WTC11 (cell line): ENCODE measurements around the gene ZNF280D.

Experiments
- JUN ChIP-seq: sonication (generic); formaldehyde crosslinking; IDR thresholded peaks from 2 replicates; pipeline ENCODE4 v1.8.0; 2023; ENCODE audit warnings: mild to moderate bottlenecking, missing genetic modification reagents
- ZNF416 ChIP-seq: fragments of 250-450 bp; sonication (Bioruptor Pico); IDR thresholded peaks from 2 replicates; pipeline ENCODE4 v1.9.0; 2021; ENCODE audit warnings: mild to moderate bottlenecking, inconsistent platforms
- TF ChIP-seq, protein P1 (sequence below): sonication (generic); formaldehyde crosslinking; IDR thresholded peaks from 2 replicates; pipeline ENCODE4 v1.8.0; 2022; ENCODE audit warnings: mild to moderate bottlenecking, missing genetic modification reagents
- TF ChIP-seq, protein P2 (sequence below): fragments of 200-600 bp; IDR thresholded peaks from 2 replicates; pipeline ENCODE4 v1.8.0; 2022; ENCODE audit warnings: antibody characterized with exemption
- TF ChIP-seq, protein P3 (sequence below): fragments of 250-450 bp; sonication (Bioruptor Pico); IDR thresholded peaks from 2 replicates; pipeline ENCODE4 v2.1.2; 2022; ENCODE audit warnings: mild to moderate bottlenecking, moderate library complexity
- TF ChIP-seq, protein P4 (sequence below): sonication (generic); formaldehyde crosslinking; IDR thresholded peaks from 2 replicates; pipeline ENCODE4 v1.8.1; 2023; ENCODE audit warnings: mild to moderate bottlenecking, moderate library complexity, missing genetic modification reagents
- TF ChIP-seq, protein P5 (sequence below): sonication (generic); formaldehyde crosslinking; IDR thresholded peaks from 2 replicates; pipeline ENCODE4 v1.8.0; 2022; ENCODE audit warnings: mild to moderate bottlenecking, missing genetic modification reagents
- TF ChIP-seq, protein P6 (sequence below): sonication (generic); formaldehyde crosslinking; IDR thresholded peaks from 2 replicates; pipeline ENCODE4 v1.8.1; 2023; ENCODE audit warnings: mild to moderate bottlenecking, missing genetic modification reagents, borderline replicate concordance
- TF ChIP-seq, protein P7 (sequence below): sonication (generic); formaldehyde crosslinking; IDR thresholded peaks from 2 replicates; pipeline ENCODE4 v1.8.1; 2023; ENCODE audit warnings: mild to moderate bottlenecking, missing genetic modification reagents, moderate library complexity
- TF ChIP-seq, protein P8 (sequence below): sonication (generic); formaldehyde crosslinking; IDR thresholded peaks from 2 replicates; pipeline ENCODE4 v1.8.1; 2023; ENCODE audit warnings: mild to moderate bottlenecking, missing genetic modification reagents

DNA sequence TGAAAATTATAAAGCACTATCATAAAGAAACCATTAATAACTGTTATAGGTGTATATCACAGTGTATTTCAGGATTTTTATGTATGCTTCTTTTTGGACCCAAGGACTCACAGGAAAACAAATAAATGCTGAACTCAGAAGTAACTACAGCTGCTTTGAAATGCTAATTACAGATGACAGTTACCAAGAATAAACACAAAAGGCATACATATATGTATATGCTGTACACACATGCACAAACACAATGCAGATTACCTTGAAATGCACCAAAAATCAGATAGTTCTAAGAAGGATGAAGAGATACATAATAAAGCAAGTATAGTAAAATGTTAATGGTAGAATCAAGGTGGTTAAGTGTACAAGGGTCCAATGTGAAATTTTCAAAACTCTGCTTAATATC is 52.2 kb downstream of the ZNF280D start:
- TF ChIP-seq, protein P1, sequence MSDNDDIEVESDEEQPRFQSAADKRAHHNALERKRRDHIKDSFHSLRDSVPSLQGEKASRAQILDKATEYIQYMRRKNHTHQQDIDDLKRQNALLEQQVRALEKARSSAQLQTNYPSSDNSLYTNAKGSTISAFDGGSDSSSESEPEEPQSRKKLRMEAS (CRISPR knock-in tag), result no peak
- TF ChIP-seq, protein P2, sequence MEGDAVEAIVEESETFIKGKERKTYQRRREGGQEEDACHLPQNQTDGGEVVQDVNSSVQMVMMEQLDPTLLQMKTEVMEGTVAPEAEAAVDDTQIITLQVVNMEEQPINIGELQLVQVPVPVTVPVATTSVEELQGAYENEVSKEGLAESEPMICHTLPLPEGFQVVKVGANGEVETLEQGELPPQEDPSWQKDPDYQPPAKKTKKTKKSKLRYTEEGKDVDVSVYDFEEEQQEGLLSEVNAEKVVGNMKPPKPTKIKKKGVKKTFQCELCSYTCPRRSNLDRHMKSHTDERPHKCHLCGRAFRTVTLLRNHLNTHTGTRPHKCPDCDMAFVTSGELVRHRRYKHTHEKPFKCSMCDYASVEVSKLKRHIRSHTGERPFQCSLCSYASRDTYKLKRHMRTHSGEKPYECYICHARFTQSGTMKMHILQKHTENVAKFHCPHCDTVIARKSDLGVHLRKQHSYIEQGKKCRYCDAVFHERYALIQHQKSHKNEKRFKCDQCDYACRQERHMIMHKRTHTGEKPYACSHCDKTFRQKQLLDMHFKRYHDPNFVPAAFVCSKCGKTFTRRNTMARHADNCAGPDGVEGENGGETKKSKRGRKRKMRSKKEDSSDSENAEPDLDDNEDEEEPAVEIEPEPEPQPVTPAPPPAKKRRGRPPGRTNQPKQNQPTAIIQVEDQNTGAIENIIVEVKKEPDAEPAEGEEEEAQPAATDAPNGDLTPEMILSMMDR, result no peak
- TF ChIP-seq ZNF416 (CRISPR knock-in tag), result no peak
- TF ChIP-seq, protein P3, sequence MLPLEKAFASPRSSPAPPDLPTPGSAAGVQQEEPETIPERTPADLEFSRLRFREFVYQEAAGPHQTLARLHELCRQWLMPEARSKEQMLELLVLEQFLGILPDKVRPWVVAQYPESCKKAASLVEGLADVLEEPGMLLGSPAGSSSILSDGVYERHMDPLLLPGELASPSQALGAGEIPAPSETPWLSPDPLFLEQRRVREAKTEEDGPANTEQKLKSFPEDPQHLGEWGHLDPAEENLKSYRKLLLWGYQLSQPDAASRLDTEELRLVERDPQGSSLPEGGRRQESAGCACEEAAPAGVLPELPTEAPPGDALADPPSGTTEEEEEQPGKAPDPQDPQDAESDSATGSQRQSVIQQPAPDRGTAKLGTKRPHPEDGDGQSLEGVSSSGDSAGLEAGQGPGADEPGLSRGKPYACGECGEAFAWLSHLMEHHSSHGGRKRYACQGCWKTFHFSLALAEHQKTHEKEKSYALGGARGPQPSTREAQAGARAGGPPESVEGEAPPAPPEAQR (CRISPR knock-in tag), result no peak
- no peak for TF ChIP-seq JUN (CRISPR knock-in tag)
- TF ChIP-seq, protein P4, sequence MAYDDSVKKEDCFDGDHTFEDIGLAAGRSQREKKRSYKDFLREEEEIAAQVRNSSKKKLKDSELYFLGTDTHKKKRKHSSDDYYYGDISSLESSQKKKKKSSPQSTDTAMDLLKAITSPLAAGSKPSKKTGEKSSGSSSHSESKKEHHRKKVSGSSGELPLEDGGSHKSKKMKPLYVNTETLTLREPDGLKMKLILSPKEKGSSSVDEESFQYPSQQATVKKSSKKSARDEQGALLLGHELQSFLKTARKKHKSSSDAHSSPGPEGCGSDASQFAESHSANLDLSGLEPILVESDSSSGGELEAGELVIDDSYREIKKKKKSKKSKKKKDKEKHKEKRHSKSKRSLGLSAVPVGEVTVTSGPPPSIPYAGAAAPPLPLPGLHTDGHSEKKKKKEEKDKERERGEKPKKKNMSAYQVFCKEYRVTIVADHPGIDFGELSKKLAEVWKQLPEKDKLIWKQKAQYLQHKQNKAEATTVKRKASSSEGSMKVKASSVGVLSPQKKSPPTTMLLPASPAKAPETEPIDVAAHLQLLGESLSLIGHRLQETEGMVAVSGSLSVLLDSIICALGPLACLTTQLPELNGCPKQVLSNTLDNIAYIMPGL (CRISPR knock-in tag), result no peak
- TF ChIP-seq, protein P5, sequence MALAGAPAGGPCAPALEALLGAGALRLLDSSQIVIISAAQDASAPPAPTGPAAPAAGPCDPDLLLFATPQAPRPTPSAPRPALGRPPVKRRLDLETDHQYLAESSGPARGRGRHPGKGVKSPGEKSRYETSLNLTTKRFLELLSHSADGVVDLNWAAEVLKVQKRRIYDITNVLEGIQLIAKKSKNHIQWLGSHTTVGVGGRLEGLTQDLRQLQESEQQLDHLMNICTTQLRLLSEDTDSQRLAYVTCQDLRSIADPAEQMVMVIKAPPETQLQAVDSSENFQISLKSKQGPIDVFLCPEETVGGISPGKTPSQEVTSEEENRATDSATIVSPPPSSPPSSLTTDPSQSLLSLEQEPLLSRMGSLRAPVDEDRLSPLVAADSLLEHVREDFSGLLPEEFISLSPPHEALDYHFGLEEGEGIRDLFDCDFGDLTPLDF (CRISPR knock-in tag), result no peak
- TF ChIP-seq, protein P6, sequence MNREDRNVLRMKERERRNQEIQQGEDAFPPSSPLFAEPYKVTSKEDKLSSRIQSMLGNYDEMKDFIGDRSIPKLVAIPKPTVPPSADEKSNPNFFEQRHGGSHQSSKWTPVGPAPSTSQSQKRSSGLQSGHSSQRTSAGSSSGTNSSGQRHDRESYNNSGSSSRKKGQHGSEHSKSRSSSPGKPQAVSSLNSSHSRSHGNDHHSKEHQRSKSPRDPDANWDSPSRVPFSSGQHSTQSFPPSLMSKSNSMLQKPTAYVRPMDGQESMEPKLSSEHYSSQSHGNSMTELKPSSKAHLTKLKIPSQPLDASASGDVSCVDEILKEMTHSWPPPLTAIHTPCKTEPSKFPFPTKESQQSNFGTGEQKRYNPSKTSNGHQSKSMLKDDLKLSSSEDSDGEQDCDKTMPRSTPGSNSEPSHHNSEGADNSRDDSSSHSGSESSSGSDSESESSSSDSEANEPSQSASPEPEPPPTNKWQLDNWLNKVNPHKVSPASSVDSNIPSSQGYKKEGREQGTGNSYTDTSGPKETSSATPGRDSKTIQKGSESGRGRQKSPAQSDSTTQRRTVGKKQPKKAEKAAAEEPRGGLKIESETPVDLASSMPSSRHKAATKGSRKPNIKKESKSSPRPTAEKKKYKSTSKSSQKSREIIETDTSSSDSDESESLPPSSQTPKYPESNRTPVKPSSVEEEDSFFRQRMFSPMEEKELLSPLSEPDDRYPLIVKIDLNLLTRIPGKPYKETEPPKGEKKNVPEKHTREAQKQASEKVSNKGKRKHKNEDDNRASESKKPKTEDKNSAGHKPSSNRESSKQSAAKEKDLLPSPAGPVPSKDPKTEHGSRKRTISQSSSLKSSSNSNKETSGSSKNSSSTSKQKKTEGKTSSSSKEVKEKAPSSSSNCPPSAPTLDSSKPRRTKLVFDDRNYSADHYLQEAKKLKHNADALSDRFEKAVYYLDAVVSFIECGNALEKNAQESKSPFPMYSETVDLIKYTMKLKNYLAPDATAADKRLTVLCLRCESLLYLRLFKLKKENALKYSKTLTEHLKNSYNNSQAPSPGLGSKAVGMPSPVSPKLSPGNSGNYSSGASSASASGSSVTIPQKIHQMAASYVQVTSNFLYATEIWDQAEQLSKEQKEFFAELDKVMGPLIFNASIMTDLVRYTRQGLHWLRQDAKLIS, result no peak
- TF ChIP-seq, protein P7, sequence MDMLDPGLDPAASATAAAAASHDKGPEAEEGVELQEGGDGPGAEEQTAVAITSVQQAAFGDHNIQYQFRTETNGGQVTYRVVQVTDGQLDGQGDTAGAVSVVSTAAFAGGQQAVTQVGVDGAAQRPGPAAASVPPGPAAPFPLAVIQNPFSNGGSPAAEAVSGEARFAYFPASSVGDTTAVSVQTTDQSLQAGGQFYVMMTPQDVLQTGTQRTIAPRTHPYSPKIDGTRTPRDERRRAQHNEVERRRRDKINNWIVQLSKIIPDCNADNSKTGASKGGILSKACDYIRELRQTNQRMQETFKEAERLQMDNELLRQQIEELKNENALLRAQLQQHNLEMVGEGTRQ, result no peak
- TF ChIP-seq, protein P8, sequence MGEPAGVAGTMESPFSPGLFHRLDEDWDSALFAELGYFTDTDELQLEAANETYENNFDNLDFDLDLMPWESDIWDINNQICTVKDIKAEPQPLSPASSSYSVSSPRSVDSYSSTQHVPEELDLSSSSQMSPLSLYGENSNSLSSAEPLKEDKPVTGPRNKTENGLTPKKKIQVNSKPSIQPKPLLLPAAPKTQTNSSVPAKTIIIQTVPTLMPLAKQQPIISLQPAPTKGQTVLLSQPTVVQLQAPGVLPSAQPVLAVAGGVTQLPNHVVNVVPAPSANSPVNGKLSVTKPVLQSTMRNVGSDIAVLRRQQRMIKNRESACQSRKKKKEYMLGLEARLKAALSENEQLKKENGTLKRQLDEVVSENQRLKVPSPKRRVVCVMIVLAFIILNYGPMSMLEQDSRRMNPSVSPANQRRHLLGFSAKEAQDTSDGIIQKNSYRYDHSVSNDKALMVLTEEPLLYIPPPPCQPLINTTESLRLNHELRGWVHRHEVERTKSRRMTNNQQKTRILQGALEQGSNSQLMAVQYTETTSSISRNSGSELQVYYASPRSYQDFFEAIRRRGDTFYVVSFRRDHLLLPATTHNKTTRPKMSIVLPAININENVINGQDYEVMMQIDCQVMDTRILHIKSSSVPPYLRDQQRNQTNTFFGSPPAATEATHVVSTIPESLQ (CRISPR knock-in tag), result no peak
